ENCODE data around the gene PFN4. TPM values are rescaled to one million over a fixed set of nuclear protein-coding genes. Genes with fewer than 3 reads are reported as not detected.

Gene PFN4
- total RNA-seq, 4 donors from 2014 or later: 0.39 to 5.7 (median 1.7) TPM; not detected in 1

DNA sequence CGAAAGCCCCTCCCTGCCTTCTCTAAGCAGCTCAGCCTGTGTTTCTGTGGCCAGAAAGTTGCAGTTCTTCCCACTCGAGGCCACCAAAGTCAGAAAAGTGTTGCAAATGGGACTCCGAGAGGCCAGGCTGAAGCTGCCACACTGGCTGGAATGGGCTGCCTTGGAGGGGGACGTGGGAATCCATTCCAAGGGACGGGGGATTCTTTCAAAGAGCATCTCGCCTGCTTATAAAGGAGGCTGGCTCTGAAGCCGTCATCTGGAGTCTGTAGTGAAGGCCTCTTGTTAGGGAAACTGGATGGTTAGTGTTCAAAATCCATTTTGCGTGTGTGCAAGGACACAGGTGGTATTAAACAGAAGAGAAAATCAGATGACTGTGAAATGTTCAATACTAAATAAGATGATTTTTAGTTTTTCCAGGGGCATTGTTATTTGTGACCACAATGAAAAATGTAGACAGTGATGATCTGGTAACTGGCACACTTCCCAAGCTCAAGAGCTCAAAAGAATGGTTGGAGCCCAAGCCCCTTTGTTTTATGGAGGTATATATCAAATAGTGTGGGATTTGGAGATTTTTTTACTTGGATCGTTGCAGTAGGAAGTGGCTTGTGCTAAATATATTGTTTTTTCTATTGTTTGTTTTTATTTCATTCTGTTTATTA, 917 bp upstream of the PFN4 start:
- Histone ChIP-seq H3K4me3 (peak overlapping the region; percentile 53 to 79 (median 64)), H3K27ac (peak overlapping the region; percentile 80 to 97 (median 94)), H3K36me3 (no peaks in the 10 kb centered on the region), H3K4me1 (peaks cover 0 to 39% (median 11%) of the 10 kb centered on the region in 4 donors), H3K27me3 (no peaks in the 10 kb centered on the region), H3K9me3 (no peaks in the 10 kb centered on the region)
- DNase-seq (ENCODE audit: low spot score in 2 of 2): peak in 1 of 2 donors; percentile 16
- WGBS, 2 donors: 7 to 9% methylated on average over 8 of the region's 9 CpGs
- TF ChIP-seq, protein P1, sequence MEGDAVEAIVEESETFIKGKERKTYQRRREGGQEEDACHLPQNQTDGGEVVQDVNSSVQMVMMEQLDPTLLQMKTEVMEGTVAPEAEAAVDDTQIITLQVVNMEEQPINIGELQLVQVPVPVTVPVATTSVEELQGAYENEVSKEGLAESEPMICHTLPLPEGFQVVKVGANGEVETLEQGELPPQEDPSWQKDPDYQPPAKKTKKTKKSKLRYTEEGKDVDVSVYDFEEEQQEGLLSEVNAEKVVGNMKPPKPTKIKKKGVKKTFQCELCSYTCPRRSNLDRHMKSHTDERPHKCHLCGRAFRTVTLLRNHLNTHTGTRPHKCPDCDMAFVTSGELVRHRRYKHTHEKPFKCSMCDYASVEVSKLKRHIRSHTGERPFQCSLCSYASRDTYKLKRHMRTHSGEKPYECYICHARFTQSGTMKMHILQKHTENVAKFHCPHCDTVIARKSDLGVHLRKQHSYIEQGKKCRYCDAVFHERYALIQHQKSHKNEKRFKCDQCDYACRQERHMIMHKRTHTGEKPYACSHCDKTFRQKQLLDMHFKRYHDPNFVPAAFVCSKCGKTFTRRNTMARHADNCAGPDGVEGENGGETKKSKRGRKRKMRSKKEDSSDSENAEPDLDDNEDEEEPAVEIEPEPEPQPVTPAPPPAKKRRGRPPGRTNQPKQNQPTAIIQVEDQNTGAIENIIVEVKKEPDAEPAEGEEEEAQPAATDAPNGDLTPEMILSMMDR (IDR thresholded peaks at IDR 0.05): no peak
- TF ChIP-seq EP300 (IDR thresholded peaks at IDR 0.05): no peak
- no peak for TF ChIP-seq POLR2A (IDR thresholded peaks at IDR 0.05)

DNA sequence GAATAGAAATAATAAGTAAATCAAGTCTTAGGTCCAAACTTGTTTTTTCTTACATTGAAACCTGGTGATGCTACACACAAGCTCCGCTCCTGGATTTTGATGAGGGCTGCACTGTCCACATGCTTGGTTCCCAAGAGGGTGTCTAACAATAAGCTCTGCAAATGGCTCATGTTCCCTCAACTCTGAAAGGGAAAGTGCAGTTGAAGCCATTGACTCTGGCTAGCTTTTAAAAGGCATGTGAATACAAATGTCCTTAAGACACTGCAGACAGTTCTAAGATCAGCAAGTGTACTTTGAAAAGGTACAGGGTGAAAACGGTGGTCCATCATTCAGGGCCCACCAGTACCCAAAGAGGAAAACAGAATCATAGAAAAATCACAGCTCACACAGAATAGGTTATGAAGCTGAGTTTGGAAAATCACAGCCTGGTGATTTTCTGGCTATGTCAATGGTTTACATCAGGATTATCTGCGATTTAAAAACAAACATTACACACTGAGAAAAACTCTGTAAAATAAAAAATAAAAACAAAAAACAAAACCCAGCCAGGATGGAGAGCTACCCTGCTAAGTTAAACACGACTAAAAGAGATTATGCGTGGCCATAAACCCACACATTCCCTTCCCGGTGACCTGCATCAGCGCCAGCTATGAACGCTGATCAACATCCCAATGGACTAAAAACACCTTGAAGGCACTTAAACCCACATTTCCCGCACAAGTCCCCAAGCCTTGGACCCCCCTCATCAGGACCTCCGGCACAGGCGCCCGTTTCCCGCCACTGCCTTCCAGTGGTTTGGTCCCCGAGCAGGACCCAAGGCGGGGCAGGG, 554 bp downstream of the PFN4 start:
- DNase-seq (ENCODE audit: low spot score in 2 of 2): no peak
- WGBS, 2 donors: 7 to 8% methylated on average over 13 to 14 of the region's 15 CpGs
- Histone ChIP-seq H3K9me3 (no peaks in the 10 kb centered on the region), H3K27me3 (no peaks in the 10 kb centered on the region), H3K36me3 (peaks cover 0 to 2% (median 0%) of the 10 kb centered on the region in 3 donors), H3K4me3 (peak overlapping the region; percentile 53 to 79 (median 64)), H3K4me1 (peaks cover 0 to 39% (median 11%) of the 10 kb centered on the region in 4 donors), H3K27ac (peak overlapping the region; percentile 80 to 97 (median 94))
- TF ChIP-seq, protein P1 (IDR thresholded peaks at IDR 0.05): no peak
- TF ChIP-seq POLR2A (IDR thresholded peaks at IDR 0.05) (no peak), EP300 (IDR thresholded peaks at IDR 0.05) (no peak)

GRCh38 chr2:24121469-24121868, 1.7 kb downstream of the PFN4 start:
- no peak overlapping the region for H3K4me3 ChIP-seq
- no peaks in the 10 kb centered on the region for H3K9me3 ChIP-seq
- peaks cover 0 to 39% (median 11%) of the 10 kb centered on the region in 4 donors for H3K4me1 ChIP-seq
- H3K27ac ChIP-seq: peak overlapping the region in 2 of 4 donors; percentile 37 to 93
- TF ChIP-seq EP300 (IDR thresholded peaks at IDR 0.05) (no peak), POLR2A (IDR thresholded peaks at IDR 0.05) (no peak)
- TF ChIP-seq, protein P1 (IDR thresholded peaks at IDR 0.05): no peak
- 41 to 47% methylated on average over 4 of the region's 4 CpGs for WGBS, 2 donors
- DNase-seq (ENCODE audit: low spot score in 2 of 2): no peak
- H3K36me3 ChIP-seq: peaks cover 0 to 7% (median 0%) of the 10 kb centered on the region in 3 donors
- no peaks in the 10 kb centered on the region for H3K27me3 ChIP-seq

GRCh38 chr2:24121066-24121465, 2.1 kb downstream of the PFN4 start:
- H3K27ac ChIP-seq: peak overlapping the region in 2 of 4 donors; percentile 37 to 93
- H3K9me3 ChIP-seq: no peaks in the 10 kb centered on the region
- peaks cover 0 to 38% (median 11%) of the 10 kb centered on the region in 4 donors for H3K4me1 ChIP-seq
- TF ChIP-seq POLR2A (IDR thresholded peaks at IDR 0.05): no peak
- DNase-seq (ENCODE audit: low spot score in 2 of 2): no peak
- no peak overlapping the region for H3K4me3 ChIP-seq
- 67 to 71% methylated on average over 5 of the region's 5 CpGs for WGBS, 2 donors
- H3K36me3 ChIP-seq: peaks cover 0 to 11% (median 0%) of the 10 kb centered on the region in 3 donors
- no peaks in the 10 kb centered on the region for H3K27me3 ChIP-seq

- WGBS, 2 donors: 82 to 86% methylated on average over 1 of the region's 1 CpG
These were observed 5.2 kb downstream of the PFN4 start for GRCh38 chr2:24117902-24118301.

More at GRCh38 chr2:24117902-24118301, 5.2 kb downstream of the PFN4 start:
- H3K9me3 ChIP-seq: peaks cover 0 to 14% (median 0%) of the 10 kb centered on the region in 4 donors
- no peak for DNase-seq (ENCODE audit: low spot score in 2 of 2)
- no peak overlapping the region for H3K27ac ChIP-seq
- peaks cover 0 to 17% (median 0%) of the 10 kb centered on the region in 4 donors for H3K4me1 ChIP-seq
- H3K4me3 ChIP-seq: no peak overlapping the region
- TF ChIP-seq POLR2A (IDR thresholded peaks at IDR 0.05) (no peak), EP300 (IDR thresholded peaks at IDR 0.05) (no peak)
- TF ChIP-seq, protein P1 (IDR thresholded peaks at IDR 0.05): no peak
- H3K27me3 ChIP-seq: no peaks in the 10 kb centered on the region
- H3K36me3 ChIP-seq: peaks cover 0 to 34% (median 0%) of the 10 kb centered on the region in 3 donors
